Adrenal gland (tissue), 12 donors: ENCODE measurements around the gene EEF1AKMT4. TPM values are rescaled to one million over a fixed set of nuclear protein-coding genes. Genes with fewer than 3 reads are reported as not detected.

Experiments used
- DNase-seq, 7 donors: peaks; one replicate each; pipeline ENCODE4 v3.0.0-alpha.2; 2019 to 2020
- H3K27ac ChIP-seq, 5 donors: fragments of 200-600 bp; sonication (generic) in 4 of 5; 1 replicate in 3 of 5; 2 replicates in 2 of 5; pipeline versions ENCODE4 v1.5.1 to v1.8.0; 2016 to 2020; ENCODE audit warnings: mild to moderate bottlenecking in 1 of 5
- H3K27me3 ChIP-seq: fragments of 200-600 bp; 2 replicates; pipeline ENCODE4 v1.8.0; 2021
- H3K36me3 ChIP-seq, 2 donors: fragments of 200-600 bp; replicated peaks in 1 of 2; 1 replicate in 1 of 2; 2 replicates in 1 of 2; pipeline versions ENCODE4 v1.5.1 to v1.8.0; 2018 to 2022
- H3K4me1 ChIP-seq, 2 donors: fragments of 200-600 bp; replicated peaks in 1 of 2; 1 replicate in 1 of 2; 2 replicates in 1 of 2; pipeline versions ENCODE4 v1.5.1 to v1.8.0; 2018 to 2021
- H3K4me3 ChIP-seq, 4 donors: fragments of 200-600 bp; sonication (generic) in 3 of 4; one replicate each; pipeline ENCODE4 v1.5.1; 2016 to 2018
- H3K9me3 ChIP-seq, 3 donors: fragments of 200-600 bp; sonication (generic) in 1 of 3; replicated peaks in 1 of 3; 1 replicate in 2 of 3; 2 replicates in 1 of 3; pipeline versions ENCODE4 v1.5.1 to v1.8.0; 2016 to 2021
- POLR2A ChIP-seq, 2 donors: fragments of 450-650 bp; IDR thresholded peaks; one replicate each; pipeline ENCODE4 v1.6.1; 2017; ENCODE audit warnings: antibody characterized with exemption in 2 of 2, mild to moderate bottlenecking in 2 of 2, moderate library complexity in 1 of 2
- WGBS, 4 donors: extraction: QIAGEN DNeasy Blood & Tissue Kit in 2 of 4; methylation state at CpG; one replicate each; pipeline versions ENCODE4 v1.1.5 to v1.1.7; 2013 to 2017; 5-methylcytosine and 5-hydroxymethylcytosine counted together
- intact Hi-C, 2 donors: fragments of 100-400 bp; cut with DNase I; formaldehyde crosslinking; loops; one replicate each; pipeline versions ENCODE4 v1.14.1 to v1.15.0; 2022 to 2023
- polyA plus RNA-seq, 3 donors: library from polyadenylated mRNA; stranded (reverse); fragments of 200-250 nt in 2 of 3; fragments of 350-450 nt in 1 of 3; fragmentation: Illumina TruSeq in 1 of 3; extraction: RNeasy Lipid Tissue Mini Kit (QIAGEN cat#74804) in 1 of 3; gene quantifications; one replicate each; pipeline ENCODE4 v1.2.3, GENCODE V29; 2013 to 2014
- total RNA-seq, 9 donors: library from RNA; depleted of rRNA in 4 of 9; stranded (reverse); fragments of >200 nt in 4 of 9; fragments of 120-200 nt in 1 of 9; fragmentation: NEBNext Ultra II Directional in 1 of 9; extraction: Animal tissue kit (Norgen Biotek cat#: 25700) in 1 of 9; gene quantifications; one replicate each; pipeline versions ENCODE4 v1.1.0 to v1.2.4, GENCODE V29; 2013 to 2023
- TF ChIP-seq, protein P1 (sequence below), 6 experiments: fragments of 450-650 bp in 4 of 6; fragments of 200-600 bp in 2 of 6; sonication (generic) in 1 of 6; IDR thresholded peaks; 1 replicate in 5 of 6; 2 replicates in 1 of 6; pipeline versions ENCODE4 v1.5.1 to v1.8.0; 2016 to 2021; ENCODE audit warnings: antibody characterized with exemption in 6 of 6, mild to moderate bottlenecking in 2 of 6, moderate library complexity in 1 of 6
- donor health status: healthy with polysubstance abuse.
- donor health status: Bipolar disorder and iron deficiency.
- donor health status: DM: yes; HTN: yes; CAD: no.
- donor health status: DM: no; HTN: no; CAD: no.
- donor health status: DM: no; HTN: no; CAD: no.
- donor health status: DM: yes; HTN: yes; CAD: no.

Gene EEF1AKMT4
- total and polyA plus RNA-seq, 12 donors, result 1.8 to 8.3 (median 4.1) TPM

DNA sequence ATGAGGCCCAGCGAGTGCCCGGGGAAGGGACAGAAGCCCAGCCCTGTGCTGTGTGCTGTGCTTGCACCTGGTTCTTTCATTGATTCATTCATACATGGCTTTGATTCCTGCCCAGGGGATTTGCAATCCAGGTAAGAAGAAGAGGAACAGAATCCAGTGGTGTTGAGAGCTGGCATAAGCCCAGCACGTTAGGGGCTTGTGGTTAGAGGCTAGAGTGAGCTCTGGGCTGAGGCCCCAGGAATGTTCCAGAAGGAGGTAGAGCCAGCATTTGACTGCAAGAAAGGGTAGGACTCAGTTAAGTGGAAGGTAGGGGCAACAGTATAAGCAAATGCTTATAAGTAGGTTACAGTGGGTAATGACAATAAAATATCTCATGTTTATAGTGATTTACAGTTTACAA lies 17.8 kb upstream of the EEF1AKMT4 start:
- H3K4me1 ChIP-seq, result peaks cover 22 to 54% of the 10 kb centered on the region in 2 donors
- DNase-seq, result no peak
- intact Hi-C loops, result no loop called here
- H3K36me3 ChIP-seq, result peaks cover 0 to 5% of the 10 kb centered on the region in 2 donors
- 43 to 89% (median 64%) methylated on average over 3 of the region's 3 CpGs for WGBS, 4 donors
- peak overlapping the region in 1 of 5 donors; percentile 78 for H3K27ac ChIP-seq
- no peak overlapping the region for H3K4me3 ChIP-seq
- H3K27me3 ChIP-seq, result peaks cover 11% of the 10 kb centered on the region
- H3K9me3 ChIP-seq, result no peaks in the 10 kb centered on the region
- TF ChIP-seq, protein P1, sequence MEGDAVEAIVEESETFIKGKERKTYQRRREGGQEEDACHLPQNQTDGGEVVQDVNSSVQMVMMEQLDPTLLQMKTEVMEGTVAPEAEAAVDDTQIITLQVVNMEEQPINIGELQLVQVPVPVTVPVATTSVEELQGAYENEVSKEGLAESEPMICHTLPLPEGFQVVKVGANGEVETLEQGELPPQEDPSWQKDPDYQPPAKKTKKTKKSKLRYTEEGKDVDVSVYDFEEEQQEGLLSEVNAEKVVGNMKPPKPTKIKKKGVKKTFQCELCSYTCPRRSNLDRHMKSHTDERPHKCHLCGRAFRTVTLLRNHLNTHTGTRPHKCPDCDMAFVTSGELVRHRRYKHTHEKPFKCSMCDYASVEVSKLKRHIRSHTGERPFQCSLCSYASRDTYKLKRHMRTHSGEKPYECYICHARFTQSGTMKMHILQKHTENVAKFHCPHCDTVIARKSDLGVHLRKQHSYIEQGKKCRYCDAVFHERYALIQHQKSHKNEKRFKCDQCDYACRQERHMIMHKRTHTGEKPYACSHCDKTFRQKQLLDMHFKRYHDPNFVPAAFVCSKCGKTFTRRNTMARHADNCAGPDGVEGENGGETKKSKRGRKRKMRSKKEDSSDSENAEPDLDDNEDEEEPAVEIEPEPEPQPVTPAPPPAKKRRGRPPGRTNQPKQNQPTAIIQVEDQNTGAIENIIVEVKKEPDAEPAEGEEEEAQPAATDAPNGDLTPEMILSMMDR (IDR thresholded peaks at IDR 0.05), result no peak
- TF ChIP-seq POLR2A (IDR thresholded peaks at IDR 0.05), result no peak

DNA sequence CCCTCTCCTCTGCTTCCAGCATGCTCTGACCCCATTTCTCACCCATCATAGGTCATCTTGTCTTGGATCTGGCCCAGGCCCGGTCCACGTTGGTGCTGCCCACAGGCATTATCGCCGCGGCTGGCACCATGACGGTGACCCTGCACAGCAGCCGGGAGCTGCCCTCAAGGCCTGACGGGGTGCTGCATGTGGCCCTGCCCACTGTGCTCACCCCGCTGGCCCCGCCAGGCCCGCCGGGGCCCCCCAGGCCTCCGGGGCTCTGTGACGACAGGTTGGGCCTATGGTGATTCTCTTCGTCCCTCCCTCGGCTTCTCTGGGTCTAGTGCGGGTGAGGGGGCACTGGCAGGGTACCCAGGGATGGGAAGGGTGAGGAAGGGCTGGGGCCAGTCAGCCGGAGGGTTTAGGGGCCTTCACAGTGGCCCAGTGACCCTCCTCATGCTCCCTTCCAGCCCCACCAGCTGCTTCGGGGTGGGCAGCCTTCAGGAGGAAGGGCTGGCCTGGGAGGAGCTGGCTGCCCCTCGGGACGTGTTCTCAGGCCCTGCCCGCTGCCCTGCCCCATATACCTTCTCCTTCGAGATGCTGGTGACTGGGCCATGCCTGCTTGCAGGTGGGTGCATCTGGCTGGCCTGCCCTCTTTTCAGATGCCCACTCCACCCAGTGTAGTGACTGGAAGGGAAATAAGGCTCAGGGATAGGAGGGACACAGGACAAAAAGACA lies 16.2 kb upstream of the EEF1AKMT4 start:
- Histone ChIP-seq H3K36me3 (peaks cover 0 to 5% of the 10 kb centered on the region in 2 donors), H3K27ac (peak overlapping the region in 2 of 5 donors; percentile 64 to 78), H3K27me3 (peaks cover 11% of the 10 kb centered on the region), H3K4me1 (peaks cover 22 to 59% of the 10 kb centered on the region in 2 donors), H3K4me3 (no peak overlapping the region), H3K9me3 (no peaks in the 10 kb centered on the region)
- 57 to 76% (median 67%) methylated on average over 9 to 23 of the region's 23 CpGs for WGBS, 4 donors
- DNase-seq, result no peak
- intact Hi-C loops, result no loop called here
- TF ChIP-seq, protein P1 (IDR thresholded peaks at IDR 0.05), result no peak
- no peak for TF ChIP-seq POLR2A (IDR thresholded peaks at IDR 0.05)

DNA sequence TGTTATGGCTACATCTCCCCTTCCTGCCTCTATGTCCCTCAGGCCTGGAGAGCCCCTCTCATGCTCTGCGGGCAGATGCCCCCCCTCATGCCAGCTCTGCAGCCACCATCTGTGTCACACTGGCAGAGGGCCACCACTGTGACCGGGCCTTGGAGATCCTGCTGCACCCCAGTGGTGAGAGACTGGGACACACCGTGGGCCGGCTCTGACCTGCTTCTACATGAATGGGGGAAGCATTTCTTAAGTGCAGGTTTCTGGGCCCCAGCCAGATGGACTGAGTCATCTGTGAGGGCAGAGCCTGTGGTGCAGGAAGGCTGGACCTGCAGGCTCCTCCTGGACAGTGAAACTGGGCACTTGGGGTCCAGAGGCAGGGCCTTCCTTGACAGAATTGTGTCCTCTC lies 15.2 kb upstream of the EEF1AKMT4 start:
- WGBS, 4 donors, result 14 to 30% (median 20%) methylated on average over 1 to 4 of the region's 4 CpGs
- TF ChIP-seq POLR2A (IDR thresholded peaks at IDR 0.05), result peak; percentile 8 to 42
- TF ChIP-seq, protein P1 (IDR thresholded peaks at IDR 0.05), result peak; percentile 20 to 65 (median 53)
- H3K36me3 ChIP-seq, result peaks cover 0 to 7% of the 10 kb centered on the region in 2 donors
- H3K27me3 ChIP-seq, result peaks cover 11% of the 10 kb centered on the region
- intact Hi-C loops, result no loop called here
- peak; percentile 92 to 98 (median 98) for DNase-seq
- no peaks in the 10 kb centered on the region for H3K9me3 ChIP-seq
- peaks cover 22 to 56% of the 10 kb centered on the region in 2 donors for H3K4me1 ChIP-seq
- no peak overlapping the region for H3K4me3 ChIP-seq
- peak overlapping the region in 2 of 5 donors; percentile 64 to 78 for H3K27ac ChIP-seq

DNA sequence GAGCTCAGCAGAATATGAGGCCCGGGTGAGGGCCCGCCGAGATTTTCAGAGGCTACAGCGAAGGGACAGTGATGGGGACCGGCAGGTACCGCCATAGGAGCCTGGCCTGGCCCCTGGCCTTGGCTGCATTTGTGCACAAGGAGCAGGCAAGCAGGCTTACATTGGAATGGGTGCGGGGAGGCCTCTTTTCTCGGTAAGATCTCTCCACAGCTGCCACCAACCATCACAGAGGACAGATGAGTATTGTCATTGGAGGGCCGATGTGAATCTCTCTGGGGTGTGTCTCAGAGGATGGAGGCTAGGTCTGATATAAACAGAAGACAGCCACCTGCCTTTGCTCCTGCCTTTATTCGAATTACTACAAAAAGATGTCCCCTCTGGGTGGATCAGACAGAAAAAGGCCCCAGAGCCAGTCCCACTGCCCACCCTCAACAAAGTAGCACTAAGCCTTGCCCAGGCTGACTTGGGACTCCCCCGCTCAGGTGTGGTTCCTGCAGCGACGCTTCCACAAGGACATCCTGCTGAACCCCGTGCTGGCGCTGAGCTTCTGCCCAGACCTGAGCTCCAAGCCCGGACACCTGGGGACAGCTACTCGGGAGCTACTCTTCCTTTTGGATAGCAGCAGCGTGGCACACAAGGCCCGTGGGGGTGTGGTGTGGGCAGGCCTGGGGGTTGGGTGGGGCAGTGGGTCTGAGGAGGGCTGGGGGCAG lies 14.6 kb upstream of the EEF1AKMT4 start:
- no peaks in the 10 kb centered on the region for H3K9me3 ChIP-seq
- 44 to 79% (median 75%) methylated on average over 5 to 19 of the region's 19 CpGs for WGBS, 4 donors
- H3K27me3 ChIP-seq, result peaks cover 11% of the 10 kb centered on the region
- DNase-seq, result no peak
- intact Hi-C loops, result loop anchor here in 1 of 2 donors (5.0 kb wide), 1 partner anchor 43 kb away; no protein-coding TSS in a partner anchor
- no peak overlapping the region for H3K4me3 ChIP-seq
- no peak for TF ChIP-seq POLR2A (IDR thresholded peaks at IDR 0.05)
- TF ChIP-seq, protein P1 (IDR thresholded peaks at IDR 0.05), result no peak
- peak overlapping the region in 2 of 5 donors; percentile 64 to 78 for H3K27ac ChIP-seq
- H3K36me3 ChIP-seq, result peaks cover 0 to 11% of the 10 kb centered on the region in 2 donors
- H3K4me1 ChIP-seq, result peaks cover 18 to 50% of the 10 kb centered on the region in 2 donors
